K562 (cell line): ENCODE results near the gene SLC5A3. TPM values are rescaled to one million over a fixed set of nuclear protein-coding genes. Genes with fewer than 3 reads are reported as not detected.

Experiments used
- ATF7 ChIP-seq: fragments of 450-650 bp; IDR thresholded peaks from 2 replicates; pipeline ENCODE4 v1.7.1; 2014; ENCODE audit warnings: mild to moderate bottlenecking, moderate library complexity
- CEBPB ChIP-seq: fragments of 450-650 bp; IDR thresholded peaks from 2 replicates; pipeline ENCODE4 v1.6.1; 2016; ENCODE audit warnings: missing genetic modification characterization, missing compliant biosample characterization
- CEBPZ ChIP-seq: fragments of 150-350 bp; IDR thresholded peaks from 2 replicates; pipeline ENCODE4 v1.6.1; 2014; ENCODE audit warnings: low read depth, mild to moderate bottlenecking, low read length, borderline replicate concordance
- ETV5 ChIP-seq: sonication (generic); formaldehyde crosslinking; IDR thresholded peaks from 2 replicates; pipeline ENCODE4 v1.4.0; 2020; ENCODE audit warnings: low read depth, mild to moderate bottlenecking, missing genetic modification reagents
- HDAC6 ChIP-seq: IDR thresholded peaks from 2 replicates; pipeline ENCODE4 v1.6.1; 2012; ENCODE audit warnings: low read depth, mild to moderate bottlenecking, control low read depth, inconsistent platforms, low read length, moderate library complexity
- HNRNPLL ChIP-seq: fragments of 200-400 bp; formaldehyde crosslinking; IDR thresholded peaks from 2 replicates; pipeline ENCODE4 v1.6.1; 2017; ENCODE audit warnings: low read length, low read depth, mild to moderate bottlenecking; ENCODE audit not compliant: poor library complexity, severe bottlenecking
- JUN ChIP-seq, 2 experiments: sonication (generic) in 1 of 2; formaldehyde crosslinking in 1 of 2; IDR thresholded peaks; 2 replicates each; pipeline versions ENCODE4 v1.6.1 to v1.8.0; 2012 to 2022; ENCODE audit warnings: borderline replicate concordance in 2 of 2, mild to moderate bottlenecking in 2 of 2, improper control_type of control experiment in 1 of 2, low read depth in 1 of 2, low read length in 1 of 2, missing genetic modification reagents in 1 of 2
- JUND ChIP-seq, 2 experiments: IDR thresholded peaks; 2 replicates in 1 of 2; 3 replicates in 1 of 2; pipeline ENCODE4 v1.6.1; 2011; ENCODE audit warnings: borderline replicate concordance in 2 of 2, low read depth in 2 of 2, low read length in 2 of 2, improper control_type of control experiment in 1 of 2, missing biosample characterization in 1 of 2, missing genetic modification characterization in 1 of 2, missing genetic modification reagents in 1 of 2
- NR3C1 ChIP-seq: sonication (generic); formaldehyde crosslinking; IDR thresholded peaks from 2 replicates; pipeline ENCODE4 v1.8.1; 2022; ENCODE audit warnings: missing genetic modification reagents
- NRF1 ChIP-seq, 2 experiments: fragments of 450-650 bp; IDR thresholded peaks in 1 of 2; conservative IDR thresholded peaks in 1 of 2; 2 replicates each; pipeline ENCODE4 v1.6.1; 2014; ENCODE audit warnings: mild to moderate bottlenecking in 2 of 2
- RCOR1 ChIP-seq, 2 experiments: IDR thresholded peaks; 2 replicates each; pipeline ENCODE4 v1.6.1; 2012; ENCODE audit warnings: low read depth in 2 of 2, low read length in 2 of 2, borderline replicate concordance in 1 of 2, improper control_type of control experiment in 1 of 2
- SPI1 ChIP-seq: IDR thresholded peaks from 2 replicates; pipeline ENCODE4 v1.6.1; 2011; ENCODE audit warnings: low read depth, low read length, control low read depth, borderline replicate concordance
- SREBF1 ChIP-seq: fragments of 150-350 bp; IDR thresholded peaks from 2 replicates; pipeline ENCODE4 v1.6.1; 2014; ENCODE audit warnings: antibody characterized with exemption, low read depth, low read length, borderline replicate concordance
- ZNF174 ChIP-seq: fragments of 250-450 bp; sonication (Bioruptor Pico); IDR thresholded peaks from 2 replicates; pipeline ENCODE4 v1.4.0; 2020; ENCODE audit warnings: mild to moderate bottlenecking
- ZNF398 ChIP-seq: fragments of 250-450 bp; sonication (Bioruptor Pico); IDR thresholded peaks from 2 replicates; pipeline ENCODE4 v1.8.0; 2021; ENCODE audit warnings: moderate library complexity, mild to moderate bottlenecking, inconsistent platforms
- ZNF551 ChIP-seq: fragments of 250-450 bp; sonication (Bioruptor Pico); IDR thresholded peaks from 2 replicates; pipeline ENCODE4 v1.5.0; 2021; ENCODE audit warnings: mild to moderate bottlenecking, moderate library complexity
- ZNF586 ChIP-seq: fragments of 450-650 bp; formaldehyde crosslinking; conservative IDR thresholded peaks from 2 replicates; pipeline ENCODE4 v1.4.0; 2020; ENCODE audit warnings: mild to moderate bottlenecking, moderate library complexity
- ZNF764 ChIP-seq: fragments of 250-450 bp; sonication (Bioruptor Pico); IDR thresholded peaks from 2 replicates; pipeline ENCODE4 v1.4.0; 2020; ENCODE audit warnings: low read depth, mild to moderate bottlenecking, moderate library complexity
- polyA plus RNA-seq, 8 experiments: library from polyadenylated mRNA; depleted of rRNA in 4 of 8; stranded (reverse) in 5 of 8; unstranded in 3 of 8; fragments of >200 nt; fragmentation: Nextera tagmentation in 2 of 8; fragmentation: Illumina TruSeq in 1 of 8; extraction: Ambion mirVana in 2 of 8; extraction: Trizol in 1 of 8; gene quantifications; 2 replicates each; pipeline versions ENCODE4 v1.2.1 to v1.2.3, GENCODE V29; 2011 to 2014; ENCODE audit warnings: inconsistent platforms in 1 of 8, missing spikeins in 1 of 8
- total RNA-seq, 7 experiments: library from RNA; depleted of rRNA in 6 of 7; stranded (reverse); fragments of >200 nt in 6 of 7; fragmentation: Illumina TruSeq in 2 of 7; extraction: Trizol in 2 of 7; gene quantifications; 2 replicates each; pipeline versions ENCODE4 v1.2.1 to v1.2.3, GENCODE V29; 2011 to 2021; ENCODE audit warnings: low replicate concordance in 1 of 7
- TF ChIP-seq, protein P1 (sequence below): sonication (generic); formaldehyde crosslinking; IDR thresholded peaks from 2 replicates; pipeline ENCODE4 v1.8.0; 2022; ENCODE audit warnings: missing genetic modification reagents, mild to moderate bottlenecking, borderline replicate concordance
- TF ChIP-seq, protein P2 (sequence below): fragments of 250-450 bp; sonication (Bioruptor Pico); IDR thresholded peaks from 2 replicates; pipeline ENCODE4 v1.8.0; 2021; ENCODE audit warnings: moderate library complexity, mild to moderate bottlenecking, inconsistent platforms

SLC5A3 gene
- total and polyA plus RNA-seq, 9 of the 15 experiments (the other 6 are each of a cell fraction or from before 2014, with no cell fraction given), result 2.9 to 20.6 (median 9.0) TPM

- TF ChIP-seq CEBPZ (no peak), ZNF764 (CRISPR knock-in tag) (no peak), NRF1 (conservative IDR thresholded peaks at IDR 0.05 in 1 of 2, IDR thresholded peaks at IDR 0.05 in 1 of 2) (peak in 1 of 2 experiments; percentile 29; a peak in 1 of 4 replicates), CEBPB (tag) (no peak), SREBF1 (no peak), ETV5 (no peak), SPI1 (peak; percentile 24; the same call in 1 of the 2 replicates), HNRNPLL (no peak), JUND (IDR thresholded peaks at IDR 0.05; ENCODE audit: borderline replicate concordance, low read depth, low read length) (peak; percentile 49; the same call in 1 of the 2 replicates), JUND (tag; IDR thresholded peaks at IDR 0.05; ENCODE audit: borderline replicate concordance, low read depth, low read length) (no peak; the same call in 2 of the 3 replicates), ZNF551 (CRISPR knock-in tag) (no peak), NR3C1 (no peak), HDAC6 (no peak), ATF7 (peak; percentile 74), JUN (IDR thresholded peaks at IDR 0.05; ENCODE audit: borderline replicate concordance, low read depth, low read length) (0 out of 2 replicates have a peak, but pooled peaks have one; percentile 19), JUN (CRISPR knock-in tag; IDR thresholded peaks at IDR 0.05; ENCODE audit: borderline replicate concordance) (no peak), ZNF398 (CRISPR knock-in tag) (no peak), RCOR1 (IDR thresholded peaks at IDR 0.05; ENCODE audit: borderline replicate concordance in 1 of 2, low read depth in 2 of 2, low read length in 2 of 2) (peak in 1 of 2 experiments; percentile 29; a peak in 1 of 4 replicates), ZNF174 (no peak), ZNF586 (CRISPR knock-in tag) (no peak)
- TF ChIP-seq, protein P1, sequence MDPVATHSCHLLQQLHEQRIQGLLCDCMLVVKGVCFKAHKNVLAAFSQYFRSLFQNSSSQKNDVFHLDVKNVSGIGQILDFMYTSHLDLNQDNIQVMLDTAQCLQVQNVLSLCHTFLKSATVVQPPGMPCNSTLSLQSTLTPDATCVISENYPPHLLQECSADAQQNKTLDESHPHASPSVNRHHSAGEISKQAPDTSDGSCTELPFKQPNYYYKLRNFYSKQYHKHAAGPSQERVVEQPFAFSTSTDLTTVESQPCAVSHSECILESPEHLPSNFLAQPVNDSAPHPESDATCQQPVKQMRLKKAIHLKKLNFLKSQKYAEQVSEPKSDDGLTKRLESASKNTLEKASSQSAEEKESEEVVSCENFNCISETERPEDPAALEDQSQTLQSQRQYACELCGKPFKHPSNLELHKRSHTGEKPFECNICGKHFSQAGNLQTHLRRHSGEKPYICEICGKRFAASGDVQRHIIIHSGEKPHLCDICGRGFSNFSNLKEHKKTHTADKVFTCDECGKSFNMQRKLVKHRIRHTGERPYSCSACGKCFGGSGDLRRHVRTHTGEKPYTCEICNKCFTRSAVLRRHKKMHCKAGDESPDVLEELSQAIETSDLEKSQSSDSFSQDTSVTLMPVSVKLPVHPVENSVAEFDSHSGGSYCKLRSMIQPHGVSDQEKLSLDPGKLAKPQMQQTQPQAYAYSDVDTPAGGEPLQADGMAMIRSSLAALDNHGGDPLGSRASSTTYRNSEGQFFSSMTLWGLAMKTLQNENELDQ (CRISPR knock-in tag), result no peak
- TF ChIP-seq, protein P2, sequence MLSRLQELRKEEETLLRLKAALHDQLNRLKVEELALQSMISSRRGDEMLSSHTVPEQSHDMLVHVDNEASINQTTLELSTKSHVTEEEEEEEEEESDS (CRISPR knock-in tag), result no peak
Observed at GRCh38 chr21:34061983-34062382, 11.4 kb upstream of the SLC5A3 start (continued).
